HG02885 (cell line): ENCODE data around the gene VWC2.
A peak's percentile ranks its signal among the peaks of the same experiment; 100 is the strongest.

Source experiments
- ATAC-seq: cut with Tn5 transposase; IDR thresholded peaks from one replicate; pipeline ENCODE4 v1.9.1; 2021; ENCODE audit warnings: mild to moderate bottlenecking; ENCODE audit not compliant: unreplicated experiment, poor library complexity

VWC2 gene

GRCh38 chr7:49781996-49782395 is 8.6 kb downstream of the VWC2 start:
- ATAC-seq = no peak

GRCh38 chr7:49783446-49783845 is 10.0 kb downstream of the VWC2 start:
- ATAC-seq = no peak

DNA sequence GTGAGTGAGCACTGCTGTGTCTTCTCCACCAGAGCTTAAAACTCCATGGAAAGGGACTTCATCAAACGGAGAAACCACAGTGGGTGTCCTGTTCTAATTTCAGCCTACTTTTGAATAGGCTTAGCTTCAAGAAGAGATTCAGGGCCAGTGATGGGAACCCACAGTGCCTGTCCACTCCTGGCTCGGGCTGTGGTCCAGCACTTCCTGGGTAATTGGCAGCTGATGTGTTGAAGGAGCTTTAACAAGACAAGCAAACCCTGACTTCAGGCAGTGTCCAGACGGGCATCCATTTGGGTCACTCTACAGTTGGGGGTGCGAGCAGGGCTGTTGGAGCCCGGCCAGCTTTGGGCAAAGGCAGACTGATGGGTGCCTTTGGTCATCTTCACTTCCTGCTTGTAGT is 14.5 kb downstream of the VWC2 start:
- ATAC-seq = no peak

DNA sequence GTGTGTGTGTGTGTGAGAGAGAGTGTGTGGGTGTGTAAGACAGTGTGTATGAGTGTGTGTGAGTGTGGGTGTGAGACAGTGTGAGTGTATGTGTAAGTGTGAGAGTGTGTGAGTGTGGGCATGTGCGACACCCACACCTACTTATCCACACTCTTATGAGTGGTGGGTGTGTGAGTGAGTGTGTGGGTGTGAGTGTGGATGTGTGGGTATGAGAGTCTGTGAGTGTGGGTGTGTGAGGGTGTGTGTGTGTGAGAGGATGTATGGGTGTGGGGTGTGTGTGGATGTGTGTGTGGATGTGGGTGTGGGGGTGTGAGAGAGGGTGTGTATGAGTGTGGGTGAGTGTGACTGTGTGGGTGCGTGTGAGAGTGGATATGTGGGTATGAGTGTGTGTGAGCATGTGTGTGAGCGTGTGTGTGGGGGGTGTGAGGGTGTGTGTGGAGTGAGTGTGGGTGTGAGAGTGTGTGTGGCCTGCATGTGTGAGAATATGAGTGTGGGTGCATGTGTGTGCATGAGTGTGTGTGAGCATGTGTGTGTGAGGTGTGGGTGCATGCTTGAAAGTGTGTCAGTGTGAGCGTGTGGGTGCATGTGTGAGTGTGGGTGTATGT is 15.1 kb downstream of the VWC2 start:
- no peak for ATAC-seq

- no peak for ATAC-seq
Measured at GRCh38 chr7:49789736-49790135, 16.3 kb downstream of the VWC2 start.

GRCh38 chr7:49790209-49790608 is 16.8 kb downstream of the VWC2 start:
- ATAC-seq = no peak

- ATAC-seq = peak; percentile 91
Measured at GRCh38 chr7:49791088-49791741, 17.8 kb downstream of the VWC2 start.

DNA sequence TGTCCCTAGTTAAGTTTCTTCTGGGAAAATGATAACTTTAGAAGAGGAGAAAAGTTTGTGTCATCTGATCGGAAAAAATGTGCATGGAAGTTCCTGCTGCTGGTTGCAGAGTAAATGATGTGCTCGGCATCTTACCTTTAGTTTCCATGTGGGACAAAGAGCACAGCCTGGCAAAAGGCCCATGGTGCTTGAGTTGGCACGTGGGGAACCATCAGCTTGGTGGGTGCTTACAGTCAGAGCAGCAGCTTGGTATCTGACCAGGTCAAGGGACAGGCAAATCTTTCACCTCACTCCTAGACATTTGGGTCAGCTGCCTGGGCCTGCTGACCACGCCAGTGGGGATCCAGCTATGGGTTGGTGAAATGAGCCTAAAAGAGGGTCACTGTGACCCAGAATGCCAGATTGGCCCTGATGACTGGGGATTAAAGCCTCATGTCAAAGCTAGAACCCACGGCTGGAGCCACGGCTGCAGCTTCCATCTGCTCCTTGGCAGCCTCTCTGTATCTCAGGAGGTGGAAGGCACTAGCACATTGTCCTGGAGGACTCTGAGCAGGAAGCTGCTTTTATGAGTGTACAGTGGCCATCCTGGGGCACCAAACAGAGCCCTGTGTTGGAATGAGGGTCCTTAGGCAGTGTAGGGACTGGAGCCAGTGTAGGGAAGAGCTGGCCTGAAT is 24.7 kb downstream of the VWC2 start:
- no peak for ATAC-seq

DNA sequence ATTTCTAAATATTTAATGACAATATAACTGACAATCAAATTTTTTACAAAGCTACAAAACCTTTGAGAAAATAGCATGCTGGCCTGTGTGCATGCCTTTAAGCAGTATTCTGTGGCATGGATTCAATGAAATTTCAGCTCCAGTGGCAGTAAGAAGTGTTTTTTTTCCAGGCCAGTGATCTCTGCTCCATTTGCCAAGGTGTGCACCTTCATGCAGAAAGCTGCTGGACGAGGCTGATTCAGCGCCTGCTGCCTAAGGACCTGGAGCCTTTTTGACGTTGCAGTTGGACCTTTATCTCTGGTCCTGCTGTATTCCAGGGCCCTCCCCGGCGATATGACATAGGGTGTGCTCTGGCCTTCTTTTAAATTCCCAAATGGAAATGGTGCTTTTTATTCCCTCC is 26.6 kb downstream of the VWC2 start:
- ATAC-seq = no peak

GRCh38 chr7:49802600-49802999 is 29.2 kb downstream of the VWC2 start:
- ATAC-seq = no peak

DNA sequence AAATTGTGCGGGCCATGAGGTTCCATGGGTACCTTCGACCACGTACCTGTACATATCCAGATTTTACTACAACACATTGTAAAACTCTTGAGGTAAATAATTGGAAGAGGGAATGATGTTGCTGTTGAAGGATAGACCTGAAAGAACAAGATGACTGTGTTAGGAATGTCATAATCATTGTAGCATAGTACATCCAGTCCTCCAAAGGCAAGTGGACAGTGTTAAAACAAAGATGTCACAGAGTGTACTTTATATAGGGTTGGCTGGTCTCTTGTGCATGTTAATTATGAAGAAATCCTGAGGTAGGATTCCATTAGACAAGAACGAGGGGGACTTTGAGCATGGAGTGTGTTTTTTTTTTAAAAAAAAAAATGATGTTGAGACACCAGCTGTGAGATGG is 30.4 kb downstream of the VWC2 start:
- ATAC-seq = no peak

- ATAC-seq = no peak
Measured at GRCh38 chr7:49805371-49806007, 32.1 kb downstream of the VWC2 start.

DNA sequence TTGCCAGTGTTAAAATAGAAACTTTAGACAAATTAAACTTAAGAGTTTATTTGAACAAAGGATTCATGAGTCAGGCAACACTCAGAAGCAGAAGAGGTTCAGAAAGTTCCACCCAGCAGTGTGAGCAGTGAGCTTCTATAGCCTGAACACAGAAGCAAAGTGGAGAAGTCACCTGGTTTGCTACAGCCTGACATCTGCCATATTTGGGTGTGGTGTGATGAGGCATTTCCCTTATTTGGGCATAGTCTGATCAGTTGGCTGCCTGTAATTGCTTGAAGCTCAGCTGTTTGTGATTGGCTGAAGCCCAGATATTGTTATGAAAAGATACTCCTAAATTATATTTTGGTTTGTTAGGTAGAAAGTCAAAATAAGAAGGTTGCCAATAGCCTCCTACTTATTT is 39.1 kb downstream of the VWC2 start:
- no peak for ATAC-seq

DNA sequence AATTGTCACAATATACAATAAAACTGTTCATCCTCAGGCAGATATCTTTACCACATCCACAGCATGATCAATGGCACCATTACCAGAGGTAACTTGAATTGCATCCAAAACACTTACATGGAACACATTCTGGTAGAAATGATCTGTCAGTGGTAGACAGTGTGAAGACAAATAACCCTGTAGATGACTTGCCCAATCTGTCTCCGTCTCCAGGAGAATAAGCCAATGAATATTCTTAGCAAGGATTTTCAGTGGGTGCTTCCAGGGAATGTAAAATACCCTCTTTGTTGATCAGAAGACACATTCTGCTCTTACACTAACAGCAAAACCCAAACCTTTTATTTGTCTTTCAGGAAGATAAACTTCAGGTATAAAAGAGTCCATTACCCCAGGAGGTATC is 43.8 kb downstream of the VWC2 start:
- ATAC-seq = no peak

DNA sequence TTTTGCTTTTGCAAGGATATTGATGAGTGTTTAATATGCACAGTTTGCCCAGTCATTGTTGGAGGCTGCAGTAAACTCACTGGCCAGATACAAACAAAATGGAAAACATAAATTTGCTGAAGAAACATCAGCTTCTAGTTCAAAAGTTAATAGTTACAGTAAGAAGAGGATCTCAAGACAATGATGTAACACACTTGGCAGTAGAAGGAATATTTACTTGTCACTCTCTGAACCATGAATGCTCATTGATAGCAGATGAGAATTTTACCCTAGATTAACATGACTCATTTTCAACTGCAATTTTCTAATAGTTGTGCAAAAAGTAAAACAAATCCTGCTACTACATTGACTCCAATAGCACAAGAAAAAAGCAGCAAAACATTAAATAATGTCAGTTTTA is 47.7 kb downstream of the VWC2 start:
- no peak for ATAC-seq

DNA sequence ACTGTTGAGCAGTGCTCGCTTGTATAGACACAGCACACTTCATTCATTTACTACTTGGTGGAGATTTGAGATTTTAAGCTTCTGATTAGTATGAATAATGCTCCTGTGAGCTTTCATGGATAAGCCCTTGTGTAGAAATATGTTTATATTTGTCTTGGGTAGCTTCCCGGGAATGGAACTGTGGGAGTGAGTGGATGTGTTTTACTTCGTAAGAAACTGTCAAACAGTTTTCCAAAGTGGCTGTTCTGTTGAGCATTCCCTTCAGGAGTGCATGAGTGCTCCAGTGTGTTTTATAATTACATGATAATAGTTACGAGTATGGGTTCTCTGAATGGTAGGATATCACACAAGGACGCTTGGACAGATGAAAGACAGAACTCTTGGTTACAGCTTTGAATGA is 49.4 kb downstream of the VWC2 start:
- no peak for ATAC-seq

GRCh38 chr7:49823566-49823965 is 50.1 kb downstream of the VWC2 start:
- no peak for ATAC-seq

- ATAC-seq = no peak
Measured at GRCh38 chr7:49839863-49840645, 66.6 kb downstream of the VWC2 start.

DNA sequence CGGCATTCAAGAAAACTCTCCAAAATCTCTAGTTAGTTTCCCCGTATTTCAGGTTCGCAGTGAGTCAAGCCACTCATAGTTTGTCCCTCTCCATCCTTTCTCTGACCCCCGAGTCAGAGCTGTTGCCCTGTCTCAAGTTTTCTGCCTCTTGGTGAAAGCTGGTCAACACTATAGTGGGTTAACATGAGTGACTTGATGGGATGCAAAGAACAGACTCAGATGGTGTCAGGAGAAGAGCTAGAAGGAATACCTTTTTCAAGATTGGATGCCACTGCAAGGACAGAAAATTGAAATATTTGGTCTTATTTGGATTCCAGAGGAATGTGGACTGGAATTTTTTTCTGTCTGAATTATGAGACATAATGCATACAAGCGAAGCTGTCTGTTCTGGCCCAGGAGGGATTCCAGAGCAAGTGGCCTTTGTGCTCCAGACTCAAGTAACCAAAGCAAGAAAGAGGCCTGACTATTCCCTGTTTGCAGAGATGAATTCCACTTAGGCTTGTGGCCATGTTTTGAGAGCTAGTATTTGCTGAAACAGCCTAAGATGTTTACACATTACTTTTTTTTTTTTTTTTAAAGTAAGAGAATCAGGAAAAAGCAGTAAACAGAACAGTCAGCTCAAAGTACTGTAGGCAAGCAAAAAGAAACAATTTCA is 67.4 kb downstream of the VWC2 start:
- no peak for ATAC-seq

DNA sequence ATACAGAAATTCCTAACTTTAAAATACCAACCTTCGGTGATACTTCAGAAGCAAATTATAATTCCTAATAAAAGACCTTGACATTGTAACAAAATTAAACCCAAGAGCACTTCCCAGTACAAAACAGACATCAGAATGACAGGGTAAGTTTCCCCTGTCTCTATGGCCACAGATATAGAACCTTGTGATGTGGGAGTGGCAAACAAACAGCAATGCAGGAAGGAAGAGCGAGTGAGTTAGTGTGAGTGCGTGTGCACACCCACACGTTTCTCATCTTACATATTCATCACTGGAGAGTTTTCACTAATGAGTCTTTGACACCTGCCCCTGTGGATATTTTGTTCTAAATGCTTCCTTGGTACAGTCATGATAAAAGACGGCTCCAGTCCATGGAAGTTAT is 72.2 kb downstream of the VWC2 start:
- ATAC-seq = peak; percentile 44
